SHP77 treated with DMSO at 0.1 percent for 48 hours (cell line): Measurements from ENCODE around the gene PHLPP1.

ENCODE experiments used
- DNase-seq: peaks from one replicate; lab custom pipeline; 2025; lab: John Stamatoyannopoulos, UW

PHLPP1 gene

DNA sequence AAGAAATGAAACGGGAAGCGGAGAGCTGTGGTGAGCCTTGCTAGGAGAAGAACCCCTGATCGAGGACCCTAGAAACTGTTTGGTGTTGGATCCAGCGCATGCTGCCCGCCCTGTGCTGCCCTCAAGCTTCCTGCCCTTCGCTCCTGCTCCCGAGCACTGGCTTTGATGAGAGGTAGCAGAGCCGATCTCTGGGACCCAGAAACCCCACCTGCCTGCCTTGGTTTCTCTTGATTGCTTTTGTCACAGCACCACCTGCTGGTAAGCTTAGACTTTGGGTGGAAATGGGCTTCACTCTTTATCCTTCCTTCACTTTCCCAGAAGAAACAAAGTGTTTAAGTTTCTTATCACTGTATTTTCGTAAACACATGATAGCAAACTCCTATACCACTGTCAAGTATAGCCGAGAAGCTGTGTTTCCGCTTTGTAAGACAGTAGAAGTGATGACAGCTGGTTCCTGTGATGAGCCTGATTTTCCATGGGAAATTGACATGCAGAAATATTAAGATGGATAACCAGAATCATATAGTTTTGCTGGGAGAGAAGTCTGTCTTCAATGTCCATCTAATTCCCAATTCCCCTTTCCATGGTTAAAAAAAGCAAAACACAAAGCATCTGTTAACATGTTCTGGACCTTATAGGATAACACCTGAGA, 267.4 kb downstream of the PHLPP1 start:
- peak; percentile 28 for DNase-seq

DNA sequence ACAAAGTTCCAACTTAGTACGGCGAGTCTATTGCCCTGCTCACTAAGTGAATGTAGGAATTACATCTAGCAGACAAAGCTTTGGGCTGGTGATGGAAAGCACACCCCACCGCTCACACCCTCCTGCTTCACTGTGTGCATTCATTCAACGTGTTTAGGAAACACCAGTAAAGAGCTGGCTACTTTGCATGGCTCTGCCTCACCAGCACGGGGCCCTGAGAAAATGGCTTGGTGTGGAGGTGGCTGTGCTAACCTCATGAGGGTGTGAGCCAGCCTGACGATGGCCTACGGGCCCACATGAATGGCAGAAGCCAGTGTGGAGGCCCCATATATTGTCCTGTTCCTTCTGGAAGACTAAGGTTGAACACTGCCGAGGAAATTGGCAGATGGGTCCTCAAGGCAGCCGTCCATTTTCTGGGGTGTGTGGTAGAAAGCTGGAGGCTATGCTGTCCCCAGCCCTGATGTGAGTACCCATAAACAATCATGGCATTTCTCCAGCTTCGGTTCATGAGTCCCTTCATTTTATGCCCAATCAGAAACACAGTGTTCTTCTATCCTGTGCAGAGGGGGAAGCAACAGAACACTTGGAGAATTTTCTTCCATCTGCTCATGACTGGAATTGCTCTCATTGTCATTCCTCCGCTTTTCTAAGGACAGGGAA, 269.4 kb downstream of the PHLPP1 start:
- DNase-seq = no peak

DNA sequence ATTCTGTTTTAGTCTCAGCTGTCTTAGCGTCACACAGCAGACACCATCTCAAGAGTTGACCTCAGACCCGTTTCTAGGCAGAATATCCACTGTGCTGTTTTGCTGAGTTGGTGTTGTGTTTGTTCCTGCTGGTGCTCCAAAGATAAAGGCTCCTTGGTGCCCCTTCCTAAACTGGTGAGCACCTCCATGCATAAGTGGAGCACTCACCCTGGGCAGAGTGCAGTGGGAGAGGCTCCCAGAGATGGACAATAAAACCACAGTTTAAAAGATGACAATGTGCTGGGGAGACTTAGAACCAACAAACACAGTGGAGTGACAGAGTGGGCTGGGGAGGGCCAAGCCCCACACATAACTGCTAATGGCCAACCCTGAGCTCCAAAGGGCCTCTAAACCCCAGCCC, 271.1 kb downstream of the PHLPP1 start:
- no peak for DNase-seq

DNA sequence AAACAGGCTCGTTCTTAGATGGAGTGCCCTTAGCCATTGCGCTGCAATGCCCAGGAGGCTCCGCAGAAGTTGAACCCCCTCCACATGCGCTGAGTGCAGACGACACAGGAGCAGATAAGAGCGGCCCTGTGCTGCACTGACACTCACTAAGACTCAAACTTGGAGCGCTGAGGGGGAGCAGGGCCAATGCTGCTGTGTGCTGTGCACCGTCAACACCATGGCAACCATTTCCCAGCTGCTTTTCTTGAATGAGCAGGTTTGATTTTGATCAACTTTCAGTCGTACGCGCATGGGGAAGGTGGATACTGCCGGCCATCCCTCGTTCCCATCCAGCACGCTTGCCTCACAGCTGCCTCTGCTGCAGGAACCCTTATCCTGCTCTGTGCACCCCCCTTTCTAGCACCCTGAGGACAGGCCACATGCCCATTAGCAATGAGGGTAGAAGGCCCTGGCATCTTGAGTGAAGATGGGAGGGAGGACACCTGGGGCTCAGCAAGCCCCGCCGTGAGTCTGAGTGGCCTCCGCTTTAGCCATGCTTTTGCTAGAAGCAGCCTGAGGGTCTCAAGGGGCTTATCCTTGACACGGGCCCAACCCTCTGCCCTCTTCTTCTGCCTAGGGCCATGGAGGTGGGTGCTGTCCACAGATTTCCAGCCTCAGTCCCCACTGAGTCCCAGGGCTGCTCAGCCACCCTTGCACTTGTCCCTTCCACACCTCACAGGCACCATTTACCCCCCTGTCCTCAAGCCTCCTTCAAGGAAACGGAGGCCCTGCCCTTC, 271.9 kb downstream of the PHLPP1 start:
- no peak for DNase-seq

DNA sequence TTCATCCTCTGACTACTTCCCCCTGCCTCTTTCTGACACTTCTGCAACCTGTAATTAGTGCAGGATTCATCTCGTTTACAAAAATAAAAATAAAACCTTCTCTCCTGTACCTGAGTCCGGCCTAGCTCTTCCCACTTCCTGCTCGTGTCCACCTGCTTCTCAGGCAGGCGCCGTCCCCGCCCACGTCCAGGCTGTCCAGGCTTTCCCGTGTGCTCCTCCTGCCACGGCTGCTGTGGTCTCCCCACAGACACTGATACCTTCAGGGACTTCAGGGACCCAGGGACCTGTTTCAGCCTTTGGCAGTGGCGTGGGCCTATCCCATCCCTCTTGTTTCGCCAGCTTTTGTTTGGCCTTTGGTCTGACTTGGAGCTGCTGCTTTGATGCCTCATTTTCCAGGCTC, 272.5 kb downstream of the PHLPP1 start:
- no peak for DNase-seq

DNA sequence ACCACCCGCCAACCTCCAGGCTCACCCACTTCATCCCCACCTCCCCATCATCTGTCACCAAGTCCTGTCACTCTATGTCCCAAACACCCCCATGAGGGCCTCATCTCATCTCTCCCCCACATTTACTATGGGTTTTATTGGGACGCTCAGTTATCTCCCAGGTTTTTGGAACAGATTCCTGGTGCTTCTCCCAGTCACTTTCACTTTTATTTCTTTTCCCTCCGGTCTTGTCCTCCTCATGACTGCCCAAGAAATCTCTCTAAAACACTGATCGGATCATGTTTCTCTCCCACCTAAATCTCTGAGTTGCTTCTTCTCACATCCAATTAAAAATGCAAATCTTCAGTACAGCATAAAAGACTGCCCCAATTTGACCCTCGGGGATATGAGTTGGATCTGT, 273.1 kb downstream of the PHLPP1 start:
- no peak for DNase-seq

DNA sequence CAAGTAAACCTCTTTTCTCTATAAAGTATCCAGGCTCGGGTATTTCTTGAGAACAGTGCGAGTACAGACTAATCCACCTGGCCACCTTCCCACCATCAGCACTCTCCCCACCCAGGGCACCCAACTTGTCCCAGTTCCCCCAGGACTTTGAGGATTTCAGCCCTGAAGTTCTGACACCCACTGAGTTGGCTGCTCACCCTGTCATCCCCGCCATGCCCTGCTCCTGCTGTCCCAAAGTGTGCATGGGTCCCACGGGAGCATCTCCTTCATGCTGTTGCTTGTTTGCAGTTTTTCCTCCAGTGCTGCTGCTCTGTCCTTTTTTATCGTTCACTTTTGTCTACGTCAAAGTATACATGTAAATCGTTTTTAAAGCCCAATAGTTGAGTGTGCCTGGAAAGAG, 273.9 kb downstream of the PHLPP1 start:
- DNase-seq = no peak

DNA sequence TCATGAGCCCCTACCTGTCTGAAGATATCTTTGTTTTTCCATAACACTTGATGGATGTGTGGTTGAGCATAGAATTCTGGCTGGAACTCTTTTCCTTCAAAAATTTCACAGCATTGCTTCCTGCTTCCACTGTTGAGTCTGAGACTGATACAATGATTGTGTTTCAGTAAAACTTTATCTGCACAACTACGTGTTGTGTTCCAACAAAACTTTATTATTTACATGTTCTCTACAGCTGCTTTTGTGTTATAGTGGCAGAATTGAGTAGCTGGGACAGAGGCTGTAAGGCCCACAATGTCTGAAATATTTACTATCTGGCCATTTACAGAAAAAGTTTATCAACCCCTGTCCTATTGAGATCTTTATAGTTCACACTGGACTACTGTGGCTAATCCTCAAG, 275.3 kb downstream of the PHLPP1 start:
- no peak for DNase-seq

DNA sequence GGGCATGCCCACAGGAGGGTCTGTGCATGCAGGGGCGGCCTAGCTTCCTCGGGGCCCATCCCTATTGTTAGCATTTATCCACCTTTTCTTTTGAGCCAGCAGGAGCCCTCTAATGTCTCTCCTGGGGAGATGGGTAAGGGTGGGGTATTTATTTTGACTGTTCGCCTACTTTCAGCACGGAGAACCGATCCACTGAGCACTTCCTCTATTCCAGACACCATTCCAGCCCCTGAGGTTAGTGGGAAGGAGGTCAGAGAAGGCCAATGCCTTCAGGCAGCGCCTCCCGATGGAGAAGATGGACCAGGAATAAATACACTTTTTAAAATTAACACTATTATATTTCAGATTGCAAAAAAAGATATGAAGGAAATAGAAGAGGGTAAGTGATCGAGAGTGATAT, 276.0 kb downstream of the PHLPP1 start:
- DNase-seq = no peak

DNA sequence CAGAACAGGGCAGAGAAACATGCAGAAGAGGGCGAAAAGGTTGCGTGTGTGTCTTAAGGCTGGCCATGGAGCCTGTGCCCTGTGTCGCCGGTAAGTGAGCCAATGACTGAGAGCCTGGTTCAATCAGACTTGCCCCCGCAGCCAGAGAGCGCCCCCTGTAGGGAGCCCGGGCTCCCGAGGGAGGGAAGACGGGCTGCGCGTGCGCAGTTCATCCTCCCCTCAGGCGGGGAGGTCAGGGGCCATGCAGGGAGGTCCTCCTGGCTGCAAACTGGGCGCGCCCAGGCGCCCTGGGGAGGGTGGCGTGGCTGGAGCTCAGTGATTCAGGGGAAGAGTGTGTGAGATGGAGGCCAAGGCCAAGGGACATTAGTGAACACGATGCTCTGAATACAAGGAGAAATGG, 276.6 kb downstream of the PHLPP1 start:
- DNase-seq = no peak

DNA sequence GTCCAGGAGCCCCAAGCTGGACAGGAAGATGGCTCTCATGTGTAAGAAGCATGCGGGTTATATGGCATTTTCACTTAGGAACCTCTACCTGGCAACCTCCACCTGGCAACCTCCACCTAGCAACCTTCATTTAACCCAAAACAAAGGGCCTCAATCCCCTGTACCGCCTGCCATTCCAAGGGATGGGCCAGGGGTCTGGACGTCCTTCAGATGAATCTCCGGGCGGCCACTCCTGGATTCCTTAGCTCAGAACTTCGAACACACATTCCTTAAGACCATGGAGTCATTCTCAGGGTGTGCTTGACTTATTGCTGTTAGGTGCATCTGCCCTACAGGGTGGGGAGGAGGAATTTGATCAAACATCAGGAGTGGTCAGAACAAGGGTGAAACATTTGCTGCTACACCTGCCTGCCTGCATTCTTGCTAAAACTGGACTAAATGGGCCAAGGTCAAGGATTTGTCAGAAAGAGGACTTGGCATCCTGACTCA, 277.6 kb downstream of the PHLPP1 start:
- no peak for DNase-seq

DNA sequence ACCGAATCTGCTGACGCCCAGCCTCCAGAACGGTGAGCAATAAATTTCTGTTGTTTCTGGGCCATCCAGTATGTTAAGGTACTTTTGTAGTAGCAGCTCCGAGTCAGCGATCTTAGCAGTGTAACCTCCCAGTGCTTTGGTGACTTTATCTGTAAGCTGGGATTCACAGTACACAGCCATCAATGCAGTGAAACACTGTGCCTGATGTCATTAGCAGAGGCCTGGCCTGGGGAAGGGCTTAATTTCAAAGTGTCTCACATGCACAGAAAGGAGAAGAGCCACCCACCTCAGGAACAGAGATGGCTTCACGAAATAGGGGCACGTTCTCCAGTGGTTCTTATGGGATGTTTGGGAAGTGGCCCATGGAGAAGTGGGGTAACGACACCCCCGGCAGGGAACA, 281.2 kb downstream of the PHLPP1 start:
- no peak for DNase-seq

DNA sequence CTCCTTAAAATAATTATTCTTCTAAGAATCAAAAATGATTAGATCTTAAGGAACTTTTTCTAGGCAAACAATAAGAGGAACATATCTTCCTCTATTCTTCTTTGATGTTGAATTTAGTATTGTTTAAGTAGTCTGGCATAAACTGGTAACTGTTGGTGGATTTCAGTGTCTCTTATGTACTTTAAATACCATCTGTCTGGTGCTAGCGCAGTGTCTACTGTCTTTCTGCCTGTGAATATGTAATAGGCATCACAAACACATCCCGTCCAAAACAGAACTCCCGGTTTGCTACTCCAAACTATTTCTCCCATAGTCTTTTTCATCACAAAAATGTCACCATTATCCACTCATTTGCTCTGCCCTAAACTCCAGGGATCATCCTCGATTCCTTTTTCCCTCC, 281.7 kb downstream of the PHLPP1 start:
- DNase-seq = no peak

DNA sequence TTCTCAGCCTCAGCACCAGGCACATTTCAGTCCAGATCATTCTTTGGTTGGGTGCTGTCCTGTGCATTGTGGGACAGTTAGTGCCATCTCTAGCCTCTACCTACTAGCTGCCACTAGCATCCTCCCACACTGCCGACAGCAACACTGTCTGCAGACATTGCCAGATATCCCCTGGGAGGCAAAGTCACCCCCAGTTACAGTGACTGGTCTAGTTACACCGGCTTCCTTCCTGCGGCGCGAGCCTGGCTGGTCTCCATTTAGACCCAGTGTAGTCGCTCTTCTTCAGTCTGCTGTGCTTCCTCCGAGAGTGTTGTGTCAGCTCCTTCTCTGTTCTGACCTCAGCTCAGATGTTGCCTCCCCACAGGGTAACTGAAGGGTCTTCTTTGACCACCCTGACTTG, 283.1 kb downstream of the PHLPP1 start:
- no peak for DNase-seq

DNA sequence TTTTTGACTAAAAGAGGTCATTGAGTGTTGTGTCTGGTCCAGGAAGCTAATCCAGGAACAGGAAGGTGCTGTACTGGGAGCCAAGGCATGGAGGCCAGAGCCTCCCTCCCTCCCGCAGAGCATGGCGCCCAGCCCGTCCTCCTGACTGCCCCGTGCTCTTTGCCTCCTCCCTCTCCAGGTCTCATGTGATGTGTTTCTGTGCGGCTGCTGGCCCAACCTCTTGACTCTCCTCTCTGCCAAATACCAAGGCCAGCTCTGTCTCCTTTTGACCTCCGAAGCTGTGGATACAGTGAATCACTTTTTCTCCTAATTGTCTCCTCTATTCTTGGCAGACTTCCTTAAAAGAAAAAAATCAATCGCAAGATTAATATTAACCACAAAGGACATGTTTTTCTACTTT, 284.1 kb downstream of the PHLPP1 start:
- DNase-seq = no peak

DNA sequence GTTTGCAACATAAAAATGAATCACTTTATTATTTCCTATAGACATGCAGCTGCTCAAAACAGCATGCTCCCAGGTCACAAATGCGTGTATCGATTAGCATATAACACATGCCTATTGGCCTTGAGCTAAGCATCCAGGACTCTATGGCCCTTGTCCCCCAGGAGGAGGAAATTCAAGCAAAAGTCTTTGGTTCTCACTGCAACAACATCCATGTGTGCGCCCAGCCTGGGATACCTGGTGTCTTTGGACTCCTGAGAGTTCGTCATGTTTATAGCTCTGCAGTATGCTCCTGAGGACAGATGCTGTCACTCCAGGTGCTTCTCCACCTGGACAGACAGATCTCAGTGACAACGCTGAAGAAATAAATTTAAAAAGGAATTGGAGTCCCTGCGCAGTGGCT, 284.6 kb downstream of the PHLPP1 start:
- no peak for DNase-seq

DNA sequence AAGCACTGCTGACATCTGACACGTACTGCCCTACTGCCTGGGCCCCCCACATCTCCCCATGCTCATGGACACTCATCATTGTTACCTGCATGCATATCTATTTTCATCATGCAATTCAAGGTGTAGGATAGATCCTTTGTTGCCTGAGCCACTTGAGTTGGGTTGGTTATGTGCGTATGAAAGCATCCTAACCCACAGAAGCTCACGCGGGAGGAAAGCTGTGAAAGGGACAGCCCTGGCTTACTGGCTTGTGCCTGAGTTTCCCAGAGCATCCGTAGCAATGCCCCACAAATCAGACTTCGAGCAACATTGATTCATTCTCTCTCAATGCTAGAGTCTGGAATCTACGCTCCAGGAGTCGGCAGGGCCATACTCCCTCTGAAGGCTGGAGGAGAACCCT, 285.5 kb downstream of the PHLPP1 start:
- no peak for DNase-seq

DNA sequence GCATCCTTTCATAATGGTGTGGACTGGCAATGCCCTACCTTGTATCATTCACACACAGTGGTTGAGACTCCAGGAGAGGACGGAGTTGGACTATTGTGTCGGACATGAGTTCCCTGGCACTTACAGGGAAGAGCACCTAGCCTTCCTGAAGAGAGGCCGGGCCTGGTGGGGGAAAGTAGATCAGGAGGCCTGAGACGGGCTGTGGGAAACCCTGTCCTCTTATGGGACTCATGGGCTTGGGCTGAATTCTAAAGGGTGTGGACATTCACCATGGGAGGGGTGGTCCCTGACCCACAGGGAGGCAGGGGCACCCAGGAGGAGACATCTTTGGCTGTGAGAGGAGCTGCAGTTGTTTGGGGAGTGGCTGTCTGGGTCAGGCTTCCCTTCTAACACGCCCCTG, 286.5 kb downstream of the PHLPP1 start:
- DNase-seq = no peak

DNA sequence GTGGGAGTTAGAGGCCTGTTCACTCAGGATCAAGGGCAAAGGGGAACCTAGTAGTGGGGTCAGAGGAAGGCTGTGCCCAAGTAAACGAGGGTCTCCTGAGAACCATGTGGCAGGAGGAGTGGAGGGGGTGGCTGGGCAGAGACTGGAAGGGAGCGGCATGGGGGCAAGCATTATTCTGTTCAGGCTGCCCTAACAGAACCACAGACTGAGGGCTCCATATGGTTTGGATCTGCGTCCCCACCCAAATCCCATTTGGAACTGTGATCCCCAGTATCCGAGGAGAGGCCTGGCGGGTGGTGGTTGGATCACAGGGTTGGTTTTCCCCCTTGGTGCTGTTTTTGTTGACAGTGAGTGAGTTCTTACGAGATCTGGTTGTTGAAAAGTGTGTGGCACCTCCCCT, 287.0 kb downstream of the PHLPP1 start:
- DNase-seq = no peak

DNA sequence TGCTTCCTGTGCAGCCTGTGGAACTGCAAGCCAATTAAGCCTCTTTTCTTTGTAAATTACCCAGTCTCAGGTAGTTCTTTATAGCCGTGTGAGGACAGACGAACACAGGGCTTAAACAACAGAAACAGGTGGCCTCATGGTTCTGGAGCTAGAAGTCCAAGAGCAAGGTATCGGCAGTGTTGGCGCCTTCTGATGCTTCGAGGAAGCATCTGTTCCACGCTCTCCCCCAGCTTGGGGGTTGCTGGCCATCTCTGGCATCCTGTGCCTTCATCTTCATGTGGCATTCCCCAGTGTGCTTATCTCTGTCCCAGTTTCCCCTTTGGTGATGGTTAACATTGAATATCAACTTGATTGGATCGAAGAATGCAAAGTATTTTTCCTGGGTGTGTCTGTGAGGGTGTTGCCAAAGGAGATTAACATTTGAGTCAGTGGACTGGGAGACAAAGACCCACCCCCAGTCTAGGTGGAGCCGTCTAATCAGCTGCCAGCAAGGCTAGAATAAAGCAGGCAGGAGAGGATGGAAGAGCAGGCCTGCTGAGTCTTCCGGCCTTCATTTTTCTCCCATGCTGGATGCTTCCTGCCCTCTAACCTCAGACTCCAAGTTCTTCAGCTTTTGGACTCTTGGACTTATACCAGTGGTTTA, 287.6 kb downstream of the PHLPP1 start:
- DNase-seq = no peak

DNA sequence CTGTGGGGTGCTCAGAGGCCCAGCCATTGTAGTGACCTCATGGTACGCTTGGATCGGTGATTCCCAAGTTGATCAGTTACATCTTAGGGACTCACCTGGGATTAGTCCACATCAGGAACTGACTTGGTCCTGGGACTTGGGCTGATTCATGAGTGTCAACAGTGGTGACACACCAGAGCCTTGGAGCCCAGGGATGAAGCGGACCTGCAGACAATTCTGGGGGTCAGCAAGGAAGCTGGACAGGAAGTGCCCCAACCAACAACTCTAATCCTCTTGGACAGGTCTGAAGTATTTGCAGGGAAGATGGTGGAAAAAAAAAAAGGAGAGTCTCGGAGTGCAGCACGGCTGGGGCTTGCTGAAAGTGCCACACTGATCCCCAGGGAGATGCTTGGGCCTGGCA, 288.6 kb downstream of the PHLPP1 start:
- DNase-seq = no peak

DNA sequence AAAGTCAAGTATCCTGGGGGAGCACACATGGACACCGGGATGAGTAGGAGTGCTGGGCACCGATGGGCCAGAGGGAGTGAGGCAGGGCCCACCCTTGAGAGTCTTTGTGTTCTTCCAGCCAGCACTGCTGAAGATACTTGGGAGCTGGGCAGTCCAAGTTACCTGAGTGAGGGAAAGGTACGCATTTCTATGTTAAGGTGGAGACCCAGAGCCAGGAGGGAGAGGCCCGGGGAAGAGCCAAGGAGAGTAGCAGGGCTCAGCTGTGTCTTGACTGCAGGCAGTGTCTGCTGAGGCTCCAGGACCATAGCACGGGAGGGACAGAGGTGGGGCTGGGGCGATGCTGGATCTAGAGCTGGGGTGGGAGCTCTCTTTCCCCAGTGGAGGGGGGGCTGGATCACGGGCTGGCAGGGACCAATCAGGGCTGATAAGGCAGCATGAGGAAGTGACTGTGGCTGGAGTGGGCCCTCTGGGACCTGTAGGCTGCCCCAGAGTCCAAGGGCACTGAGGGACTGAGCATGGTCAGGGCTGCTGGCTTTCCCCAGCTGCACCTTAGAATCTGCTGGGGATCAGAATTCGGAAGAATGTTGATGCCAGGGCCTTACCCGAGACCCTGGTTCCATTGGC, 289.2 kb downstream of the PHLPP1 start:
- no peak for DNase-seq
